SH-SY5Y (cell line): ENCODE data around the gene HERPUD1.

ENCODE experiments used
- GATA2 ChIP-seq: IDR thresholded peaks from 2 replicates; pipeline ENCODE4 v1.6.1; 2011; ENCODE audit warnings: mild to moderate bottlenecking, low read depth, low read length
- GATA3 ChIP-seq: IDR thresholded peaks from 2 replicates; pipeline ENCODE4 v1.6.1; 2011; ENCODE audit warnings: low read depth, mild to moderate bottlenecking, low read length, moderate library complexity

DNA sequence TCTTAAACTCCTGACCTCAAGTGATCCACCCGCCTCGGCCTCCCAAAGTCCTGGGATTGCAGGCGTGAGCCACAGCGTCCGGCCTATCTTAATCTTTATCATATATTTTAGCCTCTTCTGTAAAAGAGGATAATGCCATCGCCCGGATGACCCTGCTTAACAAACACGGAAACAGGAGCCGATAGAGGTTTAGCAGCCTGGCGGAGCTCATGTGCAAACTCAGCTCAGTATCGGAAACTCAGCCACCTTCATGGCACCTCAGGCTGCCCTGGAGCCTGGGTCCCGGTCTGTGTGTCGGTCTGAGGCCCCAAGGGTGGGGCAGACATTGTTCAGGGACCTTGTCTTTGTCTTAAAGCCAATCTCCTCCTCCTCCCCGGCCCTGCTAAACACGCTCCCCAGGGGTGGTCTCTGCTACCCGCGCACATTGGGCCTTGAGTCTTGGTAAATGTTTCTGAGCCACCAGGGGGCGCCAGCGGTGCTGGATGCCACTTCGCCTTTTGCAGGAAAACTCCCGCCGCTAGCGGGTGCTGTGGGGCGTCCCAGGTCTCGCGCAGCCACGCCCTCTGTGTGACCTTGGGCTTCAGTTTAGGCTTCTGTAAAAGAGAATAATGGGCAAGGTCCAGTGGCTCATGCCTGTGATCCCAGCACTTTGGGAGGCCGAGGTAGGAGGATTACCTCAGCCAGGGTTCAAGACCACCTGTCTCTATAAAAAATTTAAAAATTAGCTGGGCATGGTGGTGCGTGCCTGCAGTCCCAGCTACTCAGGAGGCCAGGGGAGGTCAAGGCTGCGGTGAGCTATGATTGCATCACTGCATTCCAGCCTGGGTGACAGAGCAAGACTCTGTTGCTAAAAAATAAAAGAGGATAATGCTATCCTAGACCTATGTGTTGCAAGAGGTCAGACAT is 32.6 kb downstream of the HERPUD1 start:
- TF ChIP-seq GATA2 (no peak), GATA3 (no peak)
